Liver (tissue), 3 donors: ENCODE data around the gene SMIM21.

Experiments used
- CTCF ChIP-seq: fragments of 150-350 bp; IDR thresholded peaks from 2 replicates; pipeline ENCODE4 v1.5.1; 2017; ENCODE audit warnings: improper control_type of control experiment, low read depth, low read length; ENCODE audit not compliant: missing input control
- NR2F2 ChIP-seq: IDR thresholded peaks from 2 replicates; pipeline ENCODE4 v1.6.1; 2016; ENCODE audit warnings: antibody characterized with exemption
- REST ChIP-seq: IDR thresholded peaks from 2 replicates; pipeline ENCODE4 v1.6.1; 2016; ENCODE audit warnings: antibody characterized with exemption, mild to moderate bottlenecking
- TAF1 ChIP-seq: conservative IDR thresholded peaks from 2 replicates; pipeline ENCODE4 v1.6.1; 2016; ENCODE audit warnings: antibody characterized with exemption, mild to moderate bottlenecking
- donor health status: healthy.
- donor health status: healthy.

- TF ChIP-seq CTCF (no peak), NR2F2 (no peak), REST (no peak), TAF1 (no peak)
Observed at GRCh38 chr18:75375341-75375740, 52.2 kb downstream of the SMIM21 start.
